PC-3 (cell line): Measurements from ENCODE around the gene KLHDC3. TPM values are rescaled to one million over a fixed set of nuclear protein-coding genes. Genes with fewer than 3 reads are reported as not detected.

Source experiments
- ATAC-seq: fragments of 200-7000 bp; cut with Tn5 transposase; 2 replicates; pipeline ENCODE4 v1.9.1; 2020; ENCODE audit warnings: mild to moderate bottlenecking, moderate library complexity
- BruUV-seq: library from RNA; stranded (reverse); fragments of 400-500 nt; replicated peaks from 2 replicates; lab custom pipeline; 2021; lab: Mats Ljungman, UMichigan
- CTCF ChIA-PET: fragments of 300-600 bp; sonication (Branson Sonifier 250); formaldehyde crosslinking; loops from one replicate; lab custom pipeline; 2022; ENCODE audit warnings: antibody characterized with exemption; lab: Charles Lee
- POLR2A ChIA-PET: fragments of 300-600 bp; sonication (Branson Sonifier 250); formaldehyde crosslinking; loops from one replicate; lab custom pipeline; 2022; ENCODE audit warnings: antibody characterized with exemption; ENCODE audit not compliant: unreplicated experiment; lab: Charles Lee
- DNase-seq: peaks from one replicate; pipeline ENCODE4 v3.0.0-alpha.2; 2015
- H2AFZ ChIP-seq: fragments of 300-600 bp; sonication (generic); 2 replicates; pipeline ENCODE4 v1.6.0; 2016; ENCODE audit warnings: antibody characterized with exemption, low read length
- H3F3A ChIP-seq: fragments of 300-600 bp; sonication (generic); one replicate; pipeline ENCODE4 v1.6.0; 2017; ENCODE audit warnings: antibody characterized with exemption, low read length, control low read depth, mild to moderate bottlenecking; ENCODE audit not compliant: unreplicated experiment
- H3K27ac ChIP-seq: fragments of 300-600 bp; sonication (generic); 2 replicates; pipeline ENCODE4 v1.5.1; 2016; ENCODE audit warnings: mild to moderate bottlenecking, low read length
- H3K27me3 ChIP-seq: fragments of 300-600 bp; sonication (generic); 2 replicates; pipeline ENCODE4 v1.6.1; 2016; ENCODE audit warnings: low read length, mixed read lengths
- H3K36me3 ChIP-seq: fragments of 300-600 bp; sonication (generic); 2 replicates; pipeline ENCODE4 v1.6.1; 2016; ENCODE audit warnings: low read depth, mixed run types, low read length, mixed read lengths
- H3K4me1 ChIP-seq: fragments of 300-600 bp; sonication (generic); 2 replicates; pipeline ENCODE4 v1.5.1; 2016; ENCODE audit warnings: low read length; ENCODE audit not compliant: insufficient read depth
- H3K4me2 ChIP-seq: fragments of 300-600 bp; sonication (generic); 2 replicates; pipeline ENCODE4 v1.6.0; 2016; ENCODE audit warnings: low read length
- H3K4me3 ChIP-seq: fragments of 300-600 bp; sonication (generic); 2 replicates; pipeline ENCODE4 v1.5.1; 2016; ENCODE audit warnings: mild to moderate bottlenecking, low read length, mixed read lengths
- H3K79me2 ChIP-seq: fragments of 300-600 bp; sonication (generic); 2 replicates; pipeline ENCODE4 v1.6.1; 2017; ENCODE audit warnings: low read length, mixed read lengths
- H3K9ac ChIP-seq: fragments of 300-600 bp; sonication (generic); 2 replicates; pipeline ENCODE4 v1.6.0; 2016; ENCODE audit warnings: mild to moderate bottlenecking, low read length
- H3K9me2 ChIP-seq: fragments of 300-600 bp; sonication (generic); replicated peaks from 2 replicates; pipeline ENCODE4 v1.6.1; 2016; ENCODE audit warnings: mixed run types, low read length, mixed read lengths
- H3K9me3 ChIP-seq: fragments of 300-600 bp; sonication (generic); 2 replicates; pipeline ENCODE4 v1.6.1; 2016; ENCODE audit warnings: low read length, mixed read lengths
- H4K20me1 ChIP-seq: fragments of 300-600 bp; sonication (generic); 2 replicates; pipeline ENCODE4 v1.6.1; 2016; ENCODE audit warnings: low read length, mixed read lengths
- CTCF ChIP-seq: fragments of 300-600 bp; sonication (generic); conservative IDR thresholded peaks from 2 replicates; pipeline ENCODE4 v1.5.1; 2017; ENCODE audit warnings: antibody characterized with exemption, low read depth, mild to moderate bottlenecking, low read length
- EZH2 ChIP-seq: fragments of 300-600 bp; sonication (generic); IDR thresholded peaks from one replicate; pipeline ENCODE4 v1.6.1; 2017; ENCODE audit warnings: antibody characterized with exemption, mild to moderate bottlenecking, low read length; ENCODE audit not compliant: unreplicated experiment
- EZH2phosphoT487 ChIP-seq: fragments of 300-600 bp; sonication (generic); IDR thresholded peaks from 2 replicates; pipeline ENCODE4 v1.6.1; 2018; ENCODE audit warnings: mild to moderate bottlenecking, antibody characterized with exemption, low read length, borderline replicate concordance
- intact Hi-C: fragments of 100-400 bp; cut with micrococcal nuclease; formaldehyde crosslinking; loops from 2 replicates; pipeline ENCODE4 v1.9.0; 2023
- total RNA-seq: library from RNA; depleted of rRNA; stranded (reverse); fragments of >200 nt; gene quantifications from 2 replicates; pipeline ENCODE4 v1.2.3, GENCODE V29; 2014

KLHDC3 gene
- total RNA-seq, 1 experiment from 2014 or later: 76.0 TPM

GRCh38 chr6:43020052-43020705, 6.1 kb downstream of the KLHDC3 start:
- ChIA-PET CTCF (no interaction called here), POLR2A (no interaction called here)
- Histone ChIP-seq H3K4me2 (no peak overlapping the region), H3F3A (no peaks in the 10 kb centered on the region), H3K9me3 (no peaks in the 10 kb centered on the region), H3K9me2 (no peaks in the 10 kb centered on the region), H3K27ac (no peak overlapping the region), H3K27me3 (no peaks in the 10 kb centered on the region), H3K9ac (no peak overlapping the region), H3K4me3 (no peak overlapping the region), H4K20me1 (no peaks in the 10 kb centered on the region), H2AFZ (no peak overlapping the region), H3K79me2 (peaks cover 52% of the 10 kb centered on the region), H3K36me3 (peaks cover 25% of the 10 kb centered on the region), H3K4me1 (peaks cover 16% of the 10 kb centered on the region)
- ATAC-seq (no peak), DNase-seq (no peak)
- intact Hi-C loops: no loop called here
- TF ChIP-seq CTCF (no peak), EZH2phosphoT487 (no peak), EZH2 (no peak)
- BruUV-seq: no TSS peak

GRCh38 chr6:43020847-43021246, 6.8 kb downstream of the KLHDC3 start:
- peak overlapping the region; percentile 90 for H3K9ac ChIP-seq
- CTCF ChIA-PET: no interaction called here
- peak overlapping the region; percentile 81 for H3K4me2 ChIP-seq
- H3K9me2 ChIP-seq: no peaks in the 10 kb centered on the region
- peak; percentile 17; the same call in 1 of the 2 replicates for ATAC-seq
- POLR2A ChIA-PET: no interaction called here
- no peaks in the 10 kb centered on the region for H3F3A ChIP-seq
- peak overlapping the region; percentile 72 for H2AFZ ChIP-seq
- peaks cover 46% of the 10 kb centered on the region for H3K79me2 ChIP-seq
- H3K4me3 ChIP-seq: peak overlapping the region; percentile 91
- H3K4me1 ChIP-seq: peaks cover 16% of the 10 kb centered on the region
- no peak for DNase-seq
- H3K36me3 ChIP-seq: peaks cover 29% of the 10 kb centered on the region
- TSS peak; percentile 98 for BruUV-seq
- no peaks in the 10 kb centered on the region for H4K20me1 ChIP-seq
- intact Hi-C loops: no loop called here
- H3K9me3 ChIP-seq: no peaks in the 10 kb centered on the region
- TF ChIP-seq EZH2phosphoT487 (no peak), EZH2 (no peak), CTCF (no peak)
- peak overlapping the region; percentile 50 for H3K27ac ChIP-seq
- H3K27me3 ChIP-seq: no peaks in the 10 kb centered on the region
